GF-D8 (cell line): ENCODE measurements around the gene EHF.
"Not testable (repeated sequence)": the region's sequence is repeated elsewhere in the genome, so short reads cannot be mapped to it uniquely, and the experiment has no call there.

Experiments
- DNase-seq: peaks from one replicate; lab custom pipeline; 2025; lab: John Stamatoyannopoulos, UW

The EHF gene

DNA sequence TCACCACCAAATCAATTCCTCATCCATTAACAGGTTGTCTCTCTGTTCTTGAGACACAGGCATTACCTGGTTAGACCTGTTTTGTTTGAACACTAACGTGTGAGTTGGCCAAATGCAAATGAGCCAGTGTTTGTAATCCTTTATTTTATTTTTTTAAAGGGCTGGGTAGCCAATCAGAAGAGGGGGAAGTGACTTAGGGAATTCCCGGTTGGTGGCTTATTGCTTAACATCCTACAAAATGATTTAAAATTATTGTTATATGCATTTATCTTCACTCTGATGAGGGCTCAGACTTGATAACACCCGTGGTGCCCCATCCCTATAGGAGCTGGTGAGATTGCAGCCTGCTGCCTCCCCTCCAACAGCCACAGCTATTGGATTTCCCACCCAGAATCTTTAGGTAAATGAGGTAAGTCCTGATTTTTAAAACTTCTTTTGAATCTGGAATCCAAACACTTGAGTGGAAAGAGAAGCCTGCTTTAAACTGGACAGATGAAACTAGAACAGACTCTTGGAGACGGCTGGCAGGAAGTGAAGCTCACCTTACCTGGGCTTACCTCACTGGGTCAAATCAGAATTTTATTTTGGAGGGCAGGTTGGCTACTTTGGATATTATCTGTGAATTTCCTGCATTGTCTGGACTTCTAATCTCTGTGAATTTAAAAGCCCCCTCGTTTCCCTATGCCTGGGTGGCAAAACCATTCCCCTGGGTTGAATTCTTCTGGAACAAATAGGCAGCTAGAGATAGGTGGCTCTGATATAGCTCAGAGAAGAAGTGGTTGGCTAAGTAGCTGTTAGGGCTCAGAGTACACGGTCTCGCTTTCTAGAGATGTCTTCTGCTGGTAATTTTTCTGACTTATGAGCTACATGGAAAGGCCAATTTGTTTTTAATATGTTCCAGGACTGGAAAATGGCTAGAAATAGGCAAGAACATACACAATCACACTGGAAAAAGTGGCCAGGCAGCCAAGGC is at the start of gene EHF:
Gene EHF, plus strand, starts transcription at position 274 of the 973 bp plus-strand sequence. CDS start 21,538 bp downstream, outside the sequence.
- no peak for DNase-seq

DNA sequence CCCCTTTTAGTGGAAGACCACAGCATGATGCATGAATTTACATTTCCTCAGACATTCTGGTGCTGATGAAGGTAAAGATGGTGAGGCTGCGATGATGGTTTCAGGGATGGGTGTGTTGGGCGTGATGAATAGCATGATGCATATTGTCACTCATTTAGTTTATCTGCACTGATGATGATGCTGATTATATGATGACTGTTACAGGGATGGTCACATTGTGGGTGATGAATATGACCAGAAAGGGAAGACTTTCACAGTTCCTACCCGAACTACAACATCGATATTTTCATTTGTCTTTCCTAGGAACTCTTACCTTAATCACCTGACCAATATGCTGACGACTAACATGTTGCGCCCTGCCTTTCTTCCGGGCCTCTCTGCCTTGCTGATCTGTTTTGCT is 47.4 kb upstream of the EHF start:
- no peak for DNase-seq

- no peak for DNase-seq
These were observed 45.6 kb upstream of the EHF start for GRCh38 chr11:34575261-34575660.

GRCh38 chr11:34575671-34576070 is 45.2 kb upstream of the EHF start:
- no peak for DNase-seq

- no peak for DNase-seq
These were observed 44.6 kb upstream of the EHF start for GRCh38 chr11:34576331-34576730.

DNA sequence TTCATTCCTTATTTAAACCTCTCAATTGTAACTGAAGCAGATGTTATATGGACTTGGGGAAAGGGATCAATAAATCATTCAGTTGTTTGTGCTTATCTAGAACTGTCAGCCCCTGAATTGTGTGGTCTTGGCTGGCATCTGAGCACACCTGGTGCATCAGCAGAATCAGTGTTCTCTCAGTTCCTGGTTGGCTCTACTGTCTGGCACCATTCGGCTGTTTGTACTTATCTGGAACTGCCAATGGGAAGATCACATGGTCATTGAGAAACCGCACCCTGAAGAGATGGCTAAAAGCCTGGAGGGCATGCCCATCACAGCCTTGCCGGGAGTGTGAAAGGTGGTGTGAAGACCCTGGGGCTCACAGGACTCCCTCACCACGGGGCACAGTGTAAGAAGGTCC is 37.1 kb upstream of the EHF start:
- no peak for DNase-seq

- no peak for DNase-seq
These were observed 35.6 kb upstream of the EHF start for GRCh38 chr11:34585304-34585734.

GRCh38 chr11:34585735-34586487 is 35.0 kb upstream of the EHF start:
- DNase-seq, result no peak

- no peak for DNase-seq
These were observed 34.2 kb upstream of the EHF start for GRCh38 chr11:34586488-34587281.

GRCh38 chr11:34587282-34587677 is 33.6 kb upstream of the EHF start:
- no peak for DNase-seq

- DNase-seq, result no peak
These were observed 32.9 kb upstream of the EHF start for GRCh38 chr11:34588023-34588422.

GRCh38 chr11:34588701-34589100 is 32.2 kb upstream of the EHF start:
- DNase-seq, result no peak

- DNase-seq, result not testable (repeated sequence)
These were observed 31.7 kb upstream of the EHF start for GRCh38 chr11:34589177-34589576.

GRCh38 chr11:34593085-34593484 is 27.8 kb upstream of the EHF start:
- no peak for DNase-seq

DNA sequence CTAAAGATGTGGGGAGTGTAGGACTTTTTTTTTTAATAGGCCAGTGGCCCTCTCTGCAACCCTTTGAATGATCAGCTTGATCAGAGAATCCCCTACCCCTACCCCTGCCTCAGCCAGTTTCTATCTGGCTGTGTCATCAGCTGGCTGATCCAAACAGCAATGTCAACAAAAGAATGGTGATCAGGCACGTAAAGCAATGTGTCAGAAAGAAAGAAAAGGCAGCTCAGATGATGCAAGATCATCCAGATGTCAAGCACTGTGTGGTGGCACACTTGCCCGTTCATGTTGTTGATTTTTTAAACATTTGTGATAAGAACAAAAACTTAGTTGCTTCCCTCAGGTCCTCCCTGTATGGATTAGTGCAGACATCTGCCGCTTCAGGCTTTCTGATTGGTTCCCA is 26.3 kb upstream of the EHF start:
- DNase-seq, result no peak

GRCh38 chr11:34595391-34595790 is 25.5 kb upstream of the EHF start:
- no peak for DNase-seq

DNA sequence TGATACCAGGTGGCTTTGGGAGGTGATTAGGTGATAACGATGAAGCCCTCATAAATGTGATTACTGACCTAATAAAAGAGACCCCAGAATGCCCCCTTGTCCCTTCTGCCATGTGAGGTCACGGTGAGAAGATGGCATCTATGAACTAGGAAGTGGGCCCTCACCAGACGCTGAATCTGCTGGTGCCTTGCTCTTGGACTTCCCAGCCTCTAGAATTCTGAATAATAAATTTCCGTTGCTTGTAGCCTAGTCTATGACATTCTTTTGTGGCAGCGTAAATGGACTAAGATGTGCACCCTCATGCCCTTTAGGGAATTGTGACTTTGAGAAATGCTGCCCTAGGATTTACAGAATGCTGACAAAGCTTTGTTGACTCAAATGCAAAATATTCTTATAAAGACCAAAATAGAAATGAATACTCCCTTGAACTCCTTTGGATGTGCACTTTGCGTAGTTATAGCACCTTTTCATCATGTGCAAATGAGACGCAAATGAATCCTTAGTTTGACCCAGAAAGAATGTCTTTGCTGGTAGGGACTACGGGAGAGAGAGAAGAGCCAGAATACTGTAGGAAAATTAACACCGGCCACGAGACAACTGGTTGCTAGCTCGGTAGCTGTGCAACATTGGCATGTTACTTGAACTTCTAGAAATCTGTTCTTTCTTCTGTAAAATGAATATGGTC is 24.8 kb upstream of the EHF start:
- no peak for DNase-seq

DNA sequence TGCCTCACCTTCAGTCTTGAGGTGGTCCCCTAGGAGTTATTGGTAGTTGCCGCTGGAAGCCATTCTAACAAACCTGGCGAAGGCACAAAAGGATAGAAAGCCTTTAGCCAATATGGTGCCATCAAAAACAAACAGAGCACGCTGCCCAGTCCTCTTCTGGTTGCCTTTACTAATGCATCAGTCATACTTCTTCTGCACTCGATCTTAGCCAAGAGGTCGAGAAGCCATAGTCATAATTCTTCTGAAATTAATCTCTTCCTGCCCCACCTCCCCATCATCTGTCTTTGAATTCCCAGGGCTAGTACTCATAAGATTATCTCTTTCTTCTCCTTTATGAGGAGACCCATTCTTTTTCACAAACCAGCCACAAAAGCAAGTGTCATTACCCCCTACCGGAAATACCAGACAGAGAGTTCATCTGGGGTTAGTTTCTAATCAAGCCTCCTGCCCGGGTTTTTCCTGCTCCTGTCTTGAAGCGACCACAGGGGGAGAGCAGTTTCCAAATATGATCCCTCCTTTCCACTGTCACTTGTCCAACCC is 21.4 kb upstream of the EHF start:
- DNase-seq, result no peak

DNA sequence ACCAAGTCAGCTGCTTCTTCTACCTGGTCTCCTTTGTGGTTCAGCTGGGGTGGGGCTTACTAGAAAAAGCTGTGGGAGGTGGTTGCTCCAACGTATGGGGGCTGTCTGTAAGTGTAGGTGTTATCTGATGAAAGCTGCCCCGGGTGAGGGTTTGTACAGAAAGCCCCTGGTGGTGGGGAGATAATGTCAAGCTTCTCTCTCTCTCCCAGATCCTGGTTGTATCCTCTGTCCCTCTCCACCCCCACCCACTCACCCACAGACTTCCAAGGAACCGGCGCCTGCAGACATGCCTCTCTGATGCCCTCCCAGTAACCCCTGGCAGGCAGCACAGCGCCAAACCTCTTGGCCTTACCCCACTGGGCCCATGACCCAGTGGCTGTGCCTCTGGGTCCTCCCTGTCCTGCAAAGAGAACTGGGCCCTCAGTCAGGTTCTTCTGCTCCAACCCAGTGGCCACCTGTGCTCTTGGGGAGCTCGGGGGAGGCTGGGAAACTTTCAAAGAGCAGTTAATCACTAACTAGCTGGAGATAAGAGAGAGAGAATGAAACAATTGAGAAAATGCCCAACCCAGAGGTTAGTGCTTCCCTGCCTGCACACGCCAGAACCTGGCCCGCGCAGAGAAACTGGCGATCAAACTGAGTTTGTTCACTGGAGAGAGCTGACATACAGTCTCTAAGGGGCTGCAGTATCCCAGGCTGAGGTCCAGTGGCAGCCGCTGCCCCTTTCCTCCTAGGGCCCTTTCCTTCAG is 20.4 kb upstream of the EHF start:
- no peak for DNase-seq

DNA sequence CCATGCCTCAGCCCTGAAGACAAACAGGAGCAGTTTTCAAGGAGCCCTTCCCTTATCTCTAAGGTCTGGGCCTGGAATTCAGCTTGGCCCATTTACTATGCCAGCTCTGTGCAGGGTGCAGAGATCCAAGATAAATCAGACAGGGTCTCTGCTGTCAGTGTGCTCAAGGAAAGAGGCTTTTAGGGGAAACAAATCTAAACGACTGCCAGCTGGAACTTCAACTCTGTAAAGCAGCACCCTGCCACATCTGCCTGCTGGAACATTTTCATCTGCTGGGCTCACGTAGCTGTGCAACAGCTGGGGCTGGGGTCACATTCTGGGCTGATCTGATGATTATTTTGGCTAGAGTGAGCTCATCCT is 19.8 kb upstream of the EHF start:
- no peak for DNase-seq

DNA sequence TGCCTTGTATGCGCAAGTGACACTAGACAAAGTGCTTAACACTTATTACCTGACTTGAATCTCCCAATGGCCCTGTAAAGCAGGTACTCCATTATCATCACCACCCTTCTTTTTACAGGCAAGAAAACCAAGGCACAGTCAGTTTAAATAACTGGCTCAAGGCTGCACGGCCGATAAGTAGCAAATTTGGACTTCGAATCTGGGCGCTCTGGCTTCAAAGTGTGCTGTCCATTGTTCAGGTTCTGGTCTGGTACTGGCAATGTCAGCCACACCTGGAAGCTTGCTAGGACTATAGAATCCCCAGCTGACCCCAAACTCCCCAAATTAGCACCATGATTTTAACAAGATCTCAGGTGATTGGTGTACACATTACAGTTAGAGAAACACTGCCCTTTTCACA is 19.3 kb upstream of the EHF start:
- DNase-seq, result no peak
